ENCODE results near the gene GNAI3.

- TF ChIP-seq CTCF (IDR thresholded peaks at IDR 0.05) (no peak), POLR2A (IDR thresholded peaks at IDR 0.05; ENCODE audit: low read depth) (no peak)
Observed at GRCh38 chr1:109620841-109621286, 72.4 kb downstream of the GNAI3 start.

Data from esophagus muscularis mucosa (tissue), 3 donors.